H1 (cell line): ENCODE results near the gene MYOG. TPM values are rescaled to one million over a fixed set of nuclear protein-coding genes. Genes with fewer than 3 reads are reported as not detected.
A peak's percentile ranks its signal among the peaks of the same experiment; 100 is the strongest.

Experiments used
- CTCF ChIA-PET: fragments of 300-600 bp; sonication (Branson Sonifier 250); formaldehyde crosslinking; loops from one replicate; lab custom pipeline; 2021; ENCODE audit not compliant: partially characterized antibody; lab: Charles Lee
- POLR2A ChIA-PET: fragments of 300-600 bp; sonication (Branson Sonifier 250); formaldehyde crosslinking; loops from one replicate; lab custom pipeline; 2021; ENCODE audit warnings: inconsistent platforms; ENCODE audit not compliant: partially characterized antibody; lab: Charles Lee
- DNase-seq, 2 experiments: peaks; one replicate each; pipeline versions ENCODE4 v3.0.0 to v3.0.0-alpha.2; 2010 to 2022; ENCODE audit warnings: low spot score in 2 of 2, low read depth in 1 of 2, mixed read lengths in 1 of 2
- FAIRE-seq: peaks from 2 replicates; lab custom pipeline; 2011; peaks lifted over from hg19 to GRCh38; lab: Jason Lieb, UNC
- H2AFZ ChIP-seq: 2 replicates; pipeline ENCODE4 v1.8.1; 2012; ENCODE audit warnings: low read length, inconsistent platforms
- H2AK5ac ChIP-seq: 2 replicates; pipeline ENCODE4 v1.6.1; 2013; ENCODE audit warnings: low read depth, low read length
- H2BK120ac ChIP-seq: replicated peaks from 2 replicates; pipeline ENCODE3; 2013; ENCODE audit warnings: low read depth, low read length, inconsistent platforms
- H2BK12ac ChIP-seq: 2 replicates; pipeline ENCODE4 v1.6.1; 2013; ENCODE audit warnings: low read depth, low read length
- H2BK15ac ChIP-seq: 2 replicates; pipeline ENCODE4 v1.6.1; 2013; ENCODE audit warnings: low read length
- H2BK20ac ChIP-seq: 2 replicates; pipeline ENCODE4 v1.6.1; 2013; ENCODE audit warnings: low read length
- H2BK5ac ChIP-seq: 2 replicates; pipeline ENCODE4 v1.6.1; 2013; ENCODE audit warnings: low read depth, low read length
- H3K14ac ChIP-seq: 2 replicates; pipeline ENCODE4 v1.6.1; 2013; ENCODE audit warnings: inconsistent platforms; ENCODE audit not compliant: insufficient read length
- H3K18ac ChIP-seq: 2 replicates; pipeline ENCODE4 v1.6.1; 2013; ENCODE audit warnings: low read length; ENCODE audit errors: extremely low read depth
- H3K23ac ChIP-seq: 2 replicates; pipeline ENCODE4 v1.6.1; 2013; ENCODE audit warnings: inconsistent platforms; ENCODE audit not compliant: insufficient read length
- H3K23me2 ChIP-seq: 2 replicates; pipeline ENCODE4 v1.6.1; 2013; ENCODE audit warnings: low read depth, low read length
- H3K27ac ChIP-seq: 2 replicates; pipeline ENCODE4 v1.6.1; 2011; ENCODE audit warnings: low read depth, low read length, inconsistent platforms
- H3K27me3 ChIP-seq, 4 experiments: replicated peaks in 1 of 4; 1 replicate in 1 of 4; 2 replicates in 3 of 4; pipeline versions ENCODE4 v1.6.1 to v1.8.1; 2011 to 2013; ENCODE audit warnings: low read length in 3 of 4, mild to moderate bottlenecking in 3 of 4, inconsistent platforms in 2 of 4, mixed read lengths in 2 of 4, moderate library complexity in 1 of 4; ENCODE audit not compliant: control insufficient read depth in 3 of 4, insufficient read depth in 3 of 4; ENCODE audit errors: extremely low read depth in 1 of 4
- H3K36me3 ChIP-seq, 4 experiments: 2 replicates each; pipeline versions ENCODE4 v1.6.1 to v1.8.1; 2011 to 2013; ENCODE audit warnings: mild to moderate bottlenecking in 4 of 4, low read length in 3 of 4, moderate library complexity in 2 of 4, control low read depth in 1 of 4, inconsistent platforms in 1 of 4; ENCODE audit not compliant: insufficient read depth in 4 of 4, control insufficient read depth in 2 of 4
- H3K4ac ChIP-seq: replicated peaks from 2 replicates; pipeline ENCODE3; 2013; ENCODE audit warnings: low read length, low read depth, mixed read lengths, inconsistent platforms; ENCODE audit not compliant: insufficient read length
- H3K4me1 ChIP-seq, 4 experiments: replicated peaks in 1 of 4; 1 replicate in 1 of 4; 2 replicates in 3 of 4; pipeline versions ENCODE4 v1.6.1 to v1.8.1; 2011 to 2013; ENCODE audit warnings: low read length in 3 of 4, inconsistent platforms in 2 of 4, mixed read lengths in 1 of 4; ENCODE audit not compliant: insufficient read depth in 4 of 4, control insufficient read depth in 3 of 4
- H3K4me2 ChIP-seq, 2 experiments: 2 replicates each; pipeline versions ENCODE4 v1.6.1 to v1.8.1; 2011 to 2013; ENCODE audit warnings: low read depth in 2 of 2, low read length in 2 of 2, control low read depth in 1 of 2, inconsistent platforms in 1 of 2, mild to moderate bottlenecking in 1 of 2; ENCODE audit not compliant: insufficient read depth in 1 of 2
- H3K4me3 ChIP-seq, 4 experiments: fragments of 200-600, 300-600 bp in 1 of 4; sonication (generic), shearing (Covaris generic), sonication (Bioruptor Twin) in 1 of 4; 2 replicates each; pipeline versions ENCODE4 v1.5.1 to v1.8.1; 2011 to 2016; ENCODE audit warnings: low read length in 4 of 4, low read depth in 3 of 4, control low read depth in 2 of 4, inconsistent platforms in 2 of 4, mild to moderate bottlenecking in 2 of 4, mixed read lengths in 1 of 4, moderate library complexity in 1 of 4; ENCODE audit not compliant: insufficient read depth in 2 of 4; ENCODE audit errors: extremely low read depth in 1 of 4
- H3K56ac ChIP-seq: replicated peaks from 2 replicates; pipeline ENCODE3; 2013; ENCODE audit warnings: low read depth, mild to moderate bottlenecking, mixed read lengths, low read length, inconsistent platforms; ENCODE audit not compliant: insufficient read length
- H3K79me1 ChIP-seq: 2 replicates; pipeline ENCODE4 v1.6.1; 2013; ENCODE audit warnings: low read depth, low read length, control low read depth
- H3K79me2 ChIP-seq, 2 experiments: 2 replicates each; pipeline versions ENCODE4 v1.6.1 to v1.8.1; 2012 to 2013; ENCODE audit warnings: low read length in 2 of 2, mild to moderate bottlenecking in 2 of 2, inconsistent platforms in 1 of 2; ENCODE audit not compliant: insufficient read depth in 2 of 2, control insufficient read depth in 1 of 2
- H3K9ac ChIP-seq, 4 experiments: replicated peaks in 1 of 4; 1 replicate in 1 of 4; 2 replicates in 3 of 4; pipeline versions ENCODE4 v1.6.1 to v1.8.1; 2011 to 2013; ENCODE audit warnings: low read depth in 3 of 4, low read length in 3 of 4, control low read depth in 2 of 4, mild to moderate bottlenecking in 2 of 4, moderate library complexity in 2 of 4, inconsistent platforms in 1 of 4; ENCODE audit errors: extremely low read depth in 1 of 4
- H3K9me3 ChIP-seq, 2 experiments: 2 replicates each; pipeline versions ENCODE4 v1.6.1 to v1.8.1; 2012 to 2013; ENCODE audit warnings: mild to moderate bottlenecking in 2 of 2, moderate library complexity in 2 of 2, control low read depth in 1 of 2, inconsistent platforms in 1 of 2, low read depth in 1 of 2, low read length in 1 of 2, mixed read lengths in 1 of 2; ENCODE audit not compliant: insufficient read depth in 2 of 2
- H4K20me1 ChIP-seq, 2 experiments: replicated peaks in 1 of 2; 2 replicates each; pipeline versions ENCODE3 to v1.8.1; 2011 to 2013; ENCODE audit warnings: inconsistent platforms in 2 of 2, low read length in 2 of 2, mild to moderate bottlenecking in 1 of 2; ENCODE audit not compliant: insufficient read depth in 2 of 2, control insufficient read depth in 1 of 2
- H4K5ac ChIP-seq: 2 replicates; pipeline ENCODE4 v1.6.1; 2013; ENCODE audit warnings: low read length, low read depth, mixed read lengths, inconsistent platforms; ENCODE audit not compliant: insufficient read length
- H4K8ac ChIP-seq: 2 replicates; pipeline ENCODE4 v1.8.0; 2013; ENCODE audit warnings: mild to moderate bottlenecking, moderate library complexity, low read length, inconsistent platforms; ENCODE audit not compliant: insufficient read depth; ENCODE audit errors: extremely low read depth
- H4K91ac ChIP-seq: replicated peaks from 2 replicates; pipeline ENCODE3; 2013; ENCODE audit warnings: low read length, mixed read lengths, inconsistent platforms; ENCODE audit not compliant: insufficient read length
- BCL11A ChIP-seq, 2 experiments: IDR thresholded peaks; one replicate each; pipeline ENCODE4 v1.6.1; 2011; ENCODE audit warnings: low read depth in 2 of 2, low read length in 2 of 2, mild to moderate bottlenecking in 2 of 2
- CBX8 ChIP-seq: fragments of 300-800, 300-1000 bp; sonication (generic); IDR thresholded peaks from 2 replicates; pipeline ENCODE4 v1.7.1; 2016; ENCODE audit warnings: low read depth, low read length, borderline replicate concordance
- CEBPB ChIP-seq: IDR thresholded peaks from 2 replicates; pipeline ENCODE4 v1.6.1; 2012; ENCODE audit warnings: low read depth, low read length
- JUN ChIP-seq: IDR thresholded peaks from 2 replicates; pipeline ENCODE4 v1.6.1; 2011; ENCODE audit warnings: low read depth, mild to moderate bottlenecking, improper control_type of control experiment, low read length
- MAFK ChIP-seq: IDR thresholded peaks from 2 replicates; pipeline ENCODE4 v1.6.1; 2012; ENCODE audit warnings: low read depth, mild to moderate bottlenecking, improper control_type of control experiment, low read length
- PHF8 ChIP-seq: fragments of 200-600 bp; sonication (generic); conservative IDR thresholded peaks from 2 replicates; pipeline ENCODE4 v1.7.1; 2012; ENCODE audit warnings: low read depth, mild to moderate bottlenecking, inconsistent platforms, low read length, moderate library complexity
- POU5F1 ChIP-seq: IDR thresholded peaks from 2 replicates; pipeline ENCODE4 v1.6.1; 2011; ENCODE audit warnings: low read depth, mild to moderate bottlenecking, low read length, moderate library complexity
- RFX5 ChIP-seq: IDR thresholded peaks from 2 replicates; pipeline ENCODE4 v1.6.1; 2011; ENCODE audit warnings: low read depth, low read length, improper control_type of control experiment, borderline replicate concordance
- TBP ChIP-seq: IDR thresholded peaks from 2 replicates; pipeline ENCODE4 v1.6.1; 2011; ENCODE audit warnings: low read depth, low read length, improper control_type of control experiment
- TCF12 ChIP-seq: IDR thresholded peaks from 2 replicates; pipeline ENCODE4 v1.6.1; 2011; ENCODE audit warnings: low read depth, mild to moderate bottlenecking, low read length
- WGBS, 2 experiments: shearing (Covaris generic) in 1 of 2; methylation state at CpG; one replicate each; pipeline versions ENCODE4 v1.1.6 to v1.1.7; 2013 to 2015; ENCODE audit warnings: low lambda C conversion rate in 2 of 2, mixed read lengths in 2 of 2, inconsistent platforms in 1 of 2, low coverage in 1 of 2, missing lambda C conversion rate in 1 of 2; ENCODE audit not compliant: insufficient replicate concordance in 2 of 2, insufficient coverage in 1 of 2, insufficient read length in 1 of 2; ENCODE audit errors: extremely low coverage in 1 of 2, missing lambda C conversion rate in 1 of 2; 5-methylcytosine and 5-hydroxymethylcytosine counted together
- polyA plus RNA-seq, 7 experiments: library from polyadenylated mRNA; depleted of rRNA in 3 of 7; stranded (reverse) in 5 of 7; unstranded in 2 of 7; fragments of >200 nt in 5 of 7; fragments of 200-250 nt in 2 of 7; gene quantifications; 1 replicate in 5 of 7; 2 replicates in 1 of 7; 4 replicates in 1 of 7; pipeline versions ENCODE4 v1.2.1 to v1.2.3, GENCODE V29; 2011 to 2013; ENCODE audit warnings: missing spikeins in 2 of 7, mixed read lengths in 2 of 7
- total RNA-seq: library from RNA; stranded (reverse); fragmentation: NEBNext Ultra II Directional; extraction: Animal tissue kit (Norgen Biotek cat#: 25700); gene quantifications from 2 replicates; pipeline ENCODE4 v1.2.1, GENCODE V29; 2021

The MYOG gene
- total and polyA plus RNA-seq, 2 of the 8 experiments (the other 6 are each of a cell fraction or from before 2014, with no cell fraction given), result not detected

DNA sequence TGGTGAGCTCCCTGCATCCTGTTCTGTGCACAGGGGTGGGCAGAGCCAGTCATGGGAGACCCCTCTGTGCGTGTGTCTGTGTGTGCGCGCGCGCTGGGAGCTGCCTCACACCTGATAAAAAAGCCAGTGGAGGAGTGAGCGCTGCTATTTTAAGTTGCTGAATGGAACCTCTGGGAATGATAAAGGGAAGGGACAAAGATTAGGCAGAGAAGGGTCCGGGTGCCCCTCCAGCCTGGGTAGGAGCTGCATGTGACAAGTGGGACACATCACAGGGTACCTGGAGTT, 42.6 kb upstream of the MYOG start:
- Histone ChIP-seq H3K4me2 (peak overlapping the region; percentile 62 to 83), H4K8ac (0 out of 2 replicates have a peak overlapping the region, but pooled peaks have one; percentile 66), H2BK120ac (no peak overlapping the region), H2BK15ac (0 out of 2 replicates have a peak overlapping the region, but pooled peaks have one; percentile 90), H3K9ac (no peak overlapping the region), H3K14ac (no peak overlapping the region), H2BK12ac (peak overlapping the region; percentile 71; the same call in 1 of the 2 replicates), H2BK20ac (no peak overlapping the region), H4K91ac (peak overlapping the region; percentile 69), H3K4me3 (peak overlapping the region; percentile 16 to 64 (median 56)), H3K4me1 (peaks cover 3 to 23% (median 13%) of the 10 kb centered on the region in 4 experiments), H3K23me2 (peaks cover 2% of the 10 kb centered on the region; the same call in 1 of the 2 replicates), H3K27ac (no peak overlapping the region), H4K5ac (no peak overlapping the region), H3K36me3 (no peaks in the 10 kb centered on the region), H3K4ac (no peak overlapping the region), H2AFZ (peak overlapping the region; percentile 80; the same call in 1 of the 2 replicates), H3K23ac (no peak overlapping the region), H3K18ac (no peak overlapping the region), H3K79me1 (no peaks in the 10 kb centered on the region), H3K27me3 (peaks cover 5 to 32% (median 18%) of the 10 kb centered on the region in 4 experiments), H4K20me1 (no peaks in the 10 kb centered on the region), H2BK5ac (no peak overlapping the region), H2AK5ac (no peak overlapping the region), H3K56ac (no peak overlapping the region), H3K9me3 (no peaks in the 10 kb centered on the region), H3K79me2 (no peaks in the 10 kb centered on the region)
- 12% methylated on average over 7 of the region's 7 CpGs; no CpG with 5 or more reads in 1 of the 2 experiments for WGBS, 2 experiments
- ChIA-PET POLR2A (interaction anchor here (1.2 to 1.6 kb wide), 4 partner anchors 8 to 69 kb away, joined by 4 to 8 read pairs (median 6); no protein-coding TSS in a partner anchor), CTCF (interaction anchor here (0.6 to 49.1 kb wide), 25 partner anchors 8 to 348 kb away, joined by 3 to 1071 read pairs (median 4); partner anchors contain the start of genes CHI3L1, MYBPH, MYOG and PPFIA4)
- DNase-seq, result no peak
- no peak for FAIRE-seq
- TF ChIP-seq MAFK, result no peak
- TF ChIP-seq BCL11A (IDR thresholded peaks at IDR 0.05; ENCODE audit: low read depth in 2 of 2, low read length in 2 of 2), result no peak
- no peak for TF ChIP-seq CEBPB
- no peak for TF ChIP-seq POU5F1
- no peak for TF ChIP-seq CBX8
- TF ChIP-seq TBP, result no peak
- TF ChIP-seq TCF12, result no peak
- no peak for TF ChIP-seq RFX5
- no peak for TF ChIP-seq PHF8
- no peak for TF ChIP-seq JUN
